Glutamatergic neuron (in vitro differentiated cells): ENCODE measurements around the gene MSH2. TPM values are rescaled to one million over a fixed set of nuclear protein-coding genes. Genes with fewer than 3 reads are reported as not detected.

Experiments
- DNase-seq: peaks from one replicate; pipeline ENCODE4 v3.0.0; 2022
- H3K27ac Mint-ChIP-seq: one replicate; pipeline ENCODE4 v1.8.0; 2020; ENCODE audit warnings: mild to moderate bottlenecking, mixed read lengths, inconsistent platforms; ENCODE audit not compliant: unreplicated experiment
- H3K27me3 Mint-ChIP-seq: one replicate; pipeline ENCODE4 v1.8.0; 2020; ENCODE audit warnings: mild to moderate bottlenecking, moderate library complexity, mixed read lengths, inconsistent platforms; ENCODE audit not compliant: unreplicated experiment
- H3K36me3 Mint-ChIP-seq: one replicate; pipeline ENCODE4 v1.8.0; 2020; ENCODE audit warnings: mild to moderate bottlenecking, mixed read lengths, inconsistent platforms; ENCODE audit not compliant: unreplicated experiment
- H3K4me1 Mint-ChIP-seq: one replicate; pipeline ENCODE4 v1.8.0; 2020; ENCODE audit warnings: mild to moderate bottlenecking, low read depth, mixed read lengths, inconsistent platforms; ENCODE audit not compliant: unreplicated experiment
- H3K4me3 Mint-ChIP-seq: one replicate; pipeline ENCODE4 v1.8.0; 2020; ENCODE audit warnings: mild to moderate bottlenecking, mixed read lengths, inconsistent platforms; ENCODE audit not compliant: unreplicated experiment
- H3K9me3 Mint-ChIP-seq: one replicate; pipeline ENCODE4 v1.8.0; 2020; ENCODE audit warnings: mild to moderate bottlenecking, moderate library complexity, mixed read lengths, inconsistent platforms; ENCODE audit not compliant: unreplicated experiment
- total RNA-seq: library from RNA; stranded (reverse); fragmentation: NEBNext Ultra II Directional; extraction: Animal tissue kit (Norgen Biotek cat#: 25700); gene quantifications from one replicate; pipeline ENCODE4 v1.2.1, GENCODE V29; 2021; ENCODE audit not compliant: unreplicated experiment
- TF ChIP-seq, protein P1 (sequence below): fragments of 200-600 bp; sonication (generic); IDR thresholded peaks from one replicate; pipeline ENCODE4 v1.5.0; 2021; ENCODE audit not compliant: partially characterized antibody, unreplicated experiment

MSH2 gene
- total RNA-seq, 1 donor from 2014 or later = 27.9 TPM

- DNase-seq = no peak
- no peaks in the 10 kb centered on the region for H3K4me1 Mint-ChIP-seq
- peaks cover 10% of the 10 kb centered on the region for H3K9me3 Mint-ChIP-seq
- no peak overlapping the region for H3K27ac Mint-ChIP-seq
- TF ChIP-seq, protein P1, sequence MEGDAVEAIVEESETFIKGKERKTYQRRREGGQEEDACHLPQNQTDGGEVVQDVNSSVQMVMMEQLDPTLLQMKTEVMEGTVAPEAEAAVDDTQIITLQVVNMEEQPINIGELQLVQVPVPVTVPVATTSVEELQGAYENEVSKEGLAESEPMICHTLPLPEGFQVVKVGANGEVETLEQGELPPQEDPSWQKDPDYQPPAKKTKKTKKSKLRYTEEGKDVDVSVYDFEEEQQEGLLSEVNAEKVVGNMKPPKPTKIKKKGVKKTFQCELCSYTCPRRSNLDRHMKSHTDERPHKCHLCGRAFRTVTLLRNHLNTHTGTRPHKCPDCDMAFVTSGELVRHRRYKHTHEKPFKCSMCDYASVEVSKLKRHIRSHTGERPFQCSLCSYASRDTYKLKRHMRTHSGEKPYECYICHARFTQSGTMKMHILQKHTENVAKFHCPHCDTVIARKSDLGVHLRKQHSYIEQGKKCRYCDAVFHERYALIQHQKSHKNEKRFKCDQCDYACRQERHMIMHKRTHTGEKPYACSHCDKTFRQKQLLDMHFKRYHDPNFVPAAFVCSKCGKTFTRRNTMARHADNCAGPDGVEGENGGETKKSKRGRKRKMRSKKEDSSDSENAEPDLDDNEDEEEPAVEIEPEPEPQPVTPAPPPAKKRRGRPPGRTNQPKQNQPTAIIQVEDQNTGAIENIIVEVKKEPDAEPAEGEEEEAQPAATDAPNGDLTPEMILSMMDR = no peak
- peaks cover 5% of the 10 kb centered on the region for H3K27me3 Mint-ChIP-seq
- peaks cover 11% of the 10 kb centered on the region for H3K36me3 Mint-ChIP-seq
- no peak overlapping the region for H3K4me3 Mint-ChIP-seq
Observed at GRCh38 chr2:47506024-47506423, 103.1 kb downstream of the MSH2 start.

GRCh38 chr2:47506436-47506835 lies 103.5 kb downstream of the MSH2 start:
- Mint-ChIP-seq H3K27me3 (peaks cover 5% of the 10 kb centered on the region), H3K36me3 (peaks cover 11% of the 10 kb centered on the region), H3K4me3 (no peak overlapping the region), H3K4me1 (no peaks in the 10 kb centered on the region), H3K27ac (no peak overlapping the region), H3K9me3 (peaks cover 10% of the 10 kb centered on the region)
- no peak for DNase-seq
- TF ChIP-seq, protein P1 = no peak

DNA sequence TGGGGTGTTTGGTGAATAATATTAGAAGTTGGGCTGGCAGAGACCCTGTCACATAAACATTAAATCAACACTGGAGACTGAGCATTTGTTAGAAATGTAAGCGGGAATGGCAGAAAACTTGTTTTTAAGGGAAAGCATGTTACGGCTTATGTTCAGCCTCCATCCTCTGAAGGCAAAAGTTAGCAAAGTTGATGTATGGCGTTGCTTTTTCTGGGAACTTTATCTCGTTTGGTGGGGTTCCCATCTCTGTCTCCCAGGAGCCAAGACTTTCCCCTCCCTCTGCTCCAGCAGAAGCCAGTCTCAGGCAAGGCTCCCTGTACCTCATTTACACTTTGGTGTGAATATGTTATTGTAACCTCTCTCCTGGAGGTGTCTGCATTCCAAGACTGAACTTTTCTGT lies 105.1 kb downstream of the MSH2 start:
- peaks cover 11% of the 10 kb centered on the region for H3K36me3 Mint-ChIP-seq
- H3K27ac Mint-ChIP-seq = no peak overlapping the region
- no peak overlapping the region for H3K4me3 Mint-ChIP-seq
- H3K9me3 Mint-ChIP-seq = peaks cover 8% of the 10 kb centered on the region
- H3K4me1 Mint-ChIP-seq = no peaks in the 10 kb centered on the region
- TF ChIP-seq, protein P1 = no peak
- peaks cover 2% of the 10 kb centered on the region for H3K27me3 Mint-ChIP-seq
- no peak for DNase-seq

GRCh38 chr2:47508641-47509040 lies 105.7 kb downstream of the MSH2 start:
- Mint-ChIP-seq H3K27ac (no peak overlapping the region), H3K9me3 (peaks cover 8% of the 10 kb centered on the region), H3K36me3 (peaks cover 17% of the 10 kb centered on the region), H3K27me3 (peaks cover 2% of the 10 kb centered on the region), H3K4me1 (no peaks in the 10 kb centered on the region), H3K4me3 (no peak overlapping the region)
- TF ChIP-seq, protein P1 = no peak
- no peak for DNase-seq

- Mint-ChIP-seq H3K9me3 (peaks cover 8% of the 10 kb centered on the region), H3K4me3 (no peak overlapping the region), H3K36me3 (peaks cover 19% of the 10 kb centered on the region), H3K27ac (no peak overlapping the region), H3K27me3 (peaks cover 2% of the 10 kb centered on the region), H3K4me1 (no peaks in the 10 kb centered on the region)
- DNase-seq = no peak
- TF ChIP-seq, protein P1 = no peak
Observed at GRCh38 chr2:47509250-47509649, 106.3 kb downstream of the MSH2 start.
